B cell (primary cell): ENCODE measurements around the gene PRKN.

Source experiments
- CTCF ChIP-seq: fragments of 200-600 bp; IDR thresholded peaks from one replicate; pipeline ENCODE4 v1.8.0; 2022; ENCODE audit warnings: antibody characterized with exemption, mild to moderate bottlenecking
- EZH2 ChIP-seq: IDR thresholded peaks from 2 replicates; pipeline ENCODE4 v1.6.1; 2012; ENCODE audit warnings: borderline replicate concordance, low read depth, mild to moderate bottlenecking, moderate library complexity, low read length; ENCODE audit not compliant: insufficient read depth, poor library complexity, severe bottlenecking

DNA sequence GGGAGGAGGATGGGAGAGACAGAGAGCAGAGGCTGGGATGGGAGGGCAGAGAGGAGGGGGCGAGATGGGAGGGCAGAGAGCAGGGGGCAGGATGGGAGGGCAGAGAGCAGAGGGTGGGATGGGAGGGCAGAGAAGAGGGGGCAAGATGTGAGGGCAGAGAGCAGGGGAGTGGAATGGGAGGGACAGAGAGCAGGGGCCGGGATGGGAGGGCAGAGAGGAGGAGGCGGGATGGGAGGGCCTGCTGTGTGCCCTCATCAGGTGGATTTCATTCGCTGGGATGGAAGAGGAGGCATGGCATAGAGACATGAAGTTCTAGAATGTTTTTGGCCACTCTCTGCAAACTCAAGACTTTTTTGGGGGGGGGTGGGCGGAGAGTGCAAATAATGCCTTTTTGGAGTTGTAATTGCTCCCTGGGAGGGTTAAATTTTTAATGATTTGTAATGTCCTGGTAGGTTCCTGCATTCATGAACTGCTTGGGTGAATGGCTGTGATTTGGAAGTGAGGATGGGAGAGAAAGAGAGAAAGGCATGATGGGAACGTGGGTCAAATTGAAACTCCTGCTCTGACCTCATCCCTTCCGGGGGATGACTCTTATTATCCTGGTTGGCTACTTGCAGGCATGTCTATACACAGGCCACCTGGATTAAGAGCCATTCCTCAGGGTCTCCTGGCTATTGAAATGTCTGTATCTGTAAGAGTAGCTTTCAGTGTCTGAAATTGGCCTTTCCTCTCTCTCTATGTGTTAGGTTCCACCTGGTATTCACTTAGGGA lies 1291.3 kb downstream of the PRKN start:
- TF ChIP-seq CTCF (no peak), EZH2 (no peak)
